T-helper 22 cell (primary cell): ENCODE measurements around the gene SCAPER.
"Not testable (repeated sequence)": the region's sequence is repeated elsewhere in the genome, so short reads cannot be mapped to it uniquely, and the experiment has no call there.

Source experiments
- DNase-seq: peaks from one replicate; pipeline ENCODE4 v3.0.0-alpha.2; 2020; ENCODE audit warnings: low read depth

Gene SCAPER

GRCh38 chr15:76863123-76863522 is 42.0 kb downstream of the SCAPER start:
- no peak for DNase-seq

GRCh38 chr15:76861815-76862397 is 43.2 kb downstream of the SCAPER start:
- no peak for DNase-seq

GRCh38 chr15:76860201-76860600 is 44.9 kb downstream of the SCAPER start:
- no peak for DNase-seq

- not testable (repeated sequence) for DNase-seq
Observed at GRCh38 chr15:76850367-76850766, 54.8 kb downstream of the SCAPER start.

- DNase-seq = no peak
Observed at GRCh38 chr15:76846782-76847181, 58.4 kb downstream of the SCAPER start.

- DNase-seq = no peak
Observed at GRCh38 chr15:76844096-76844495, 61.0 kb downstream of the SCAPER start.

GRCh38 chr15:76843269-76843668 is 61.9 kb downstream of the SCAPER start:
- no peak for DNase-seq

- DNase-seq = no peak
Observed at GRCh38 chr15:76840830-76841460, 64.2 kb downstream of the SCAPER start.

GRCh38 chr15:76839173-76839572 is 66.0 kb downstream of the SCAPER start:
- no peak for DNase-seq

GRCh38 chr15:76837474-76837873 is 67.7 kb downstream of the SCAPER start:
- no peak for DNase-seq

GRCh38 chr15:76829939-76830338 is 75.2 kb downstream of the SCAPER start:
- DNase-seq = no peak

GRCh38 chr15:76823890-76824289 is 81.2 kb downstream of the SCAPER start:
- DNase-seq = no peak

- DNase-seq = no peak
Observed at GRCh38 chr15:76823303-76823702, 81.8 kb downstream of the SCAPER start.

GRCh38 chr15:76818926-76819325 is 86.2 kb downstream of the SCAPER start:
- not testable (repeated sequence) for DNase-seq

- DNase-seq = no peak
Observed at GRCh38 chr15:76815421-76815820, 89.7 kb downstream of the SCAPER start.

- DNase-seq = no peak
Observed at GRCh38 chr15:76812381-76812780, 92.8 kb downstream of the SCAPER start.

- no peak for DNase-seq
Observed at GRCh38 chr15:76809412-76810103, 95.6 kb downstream of the SCAPER start.

GRCh38 chr15:76803049-76803571 is 102.0 kb downstream of the SCAPER start:
- DNase-seq = no peak

- DNase-seq = no peak
Observed at GRCh38 chr15:76802411-76802810, 102.7 kb downstream of the SCAPER start.

GRCh38 chr15:76799760-76800159 is 105.4 kb downstream of the SCAPER start:
- DNase-seq = no peak

GRCh38 chr15:76795217-76795616 is 109.9 kb downstream of the SCAPER start:
- no peak for DNase-seq

- no peak for DNase-seq
Observed at GRCh38 chr15:76793162-76793561, 112.0 kb downstream of the SCAPER start.

- no peak for DNase-seq
Observed at GRCh38 chr15:76791511-76791910, 113.6 kb downstream of the SCAPER start.
